GM19099 (cell line): ENCODE measurements around the gene CHMP5.

Experiments used
- POLR2A ChIP-seq: IDR thresholded peaks from 3 replicates; pipeline ENCODE4 v1.6.1; 2011; ENCODE audit warnings: low read depth; ENCODE audit not compliant: insufficient read length; ENCODE audit errors: extremely low read depth

CHMP5 gene

DNA sequence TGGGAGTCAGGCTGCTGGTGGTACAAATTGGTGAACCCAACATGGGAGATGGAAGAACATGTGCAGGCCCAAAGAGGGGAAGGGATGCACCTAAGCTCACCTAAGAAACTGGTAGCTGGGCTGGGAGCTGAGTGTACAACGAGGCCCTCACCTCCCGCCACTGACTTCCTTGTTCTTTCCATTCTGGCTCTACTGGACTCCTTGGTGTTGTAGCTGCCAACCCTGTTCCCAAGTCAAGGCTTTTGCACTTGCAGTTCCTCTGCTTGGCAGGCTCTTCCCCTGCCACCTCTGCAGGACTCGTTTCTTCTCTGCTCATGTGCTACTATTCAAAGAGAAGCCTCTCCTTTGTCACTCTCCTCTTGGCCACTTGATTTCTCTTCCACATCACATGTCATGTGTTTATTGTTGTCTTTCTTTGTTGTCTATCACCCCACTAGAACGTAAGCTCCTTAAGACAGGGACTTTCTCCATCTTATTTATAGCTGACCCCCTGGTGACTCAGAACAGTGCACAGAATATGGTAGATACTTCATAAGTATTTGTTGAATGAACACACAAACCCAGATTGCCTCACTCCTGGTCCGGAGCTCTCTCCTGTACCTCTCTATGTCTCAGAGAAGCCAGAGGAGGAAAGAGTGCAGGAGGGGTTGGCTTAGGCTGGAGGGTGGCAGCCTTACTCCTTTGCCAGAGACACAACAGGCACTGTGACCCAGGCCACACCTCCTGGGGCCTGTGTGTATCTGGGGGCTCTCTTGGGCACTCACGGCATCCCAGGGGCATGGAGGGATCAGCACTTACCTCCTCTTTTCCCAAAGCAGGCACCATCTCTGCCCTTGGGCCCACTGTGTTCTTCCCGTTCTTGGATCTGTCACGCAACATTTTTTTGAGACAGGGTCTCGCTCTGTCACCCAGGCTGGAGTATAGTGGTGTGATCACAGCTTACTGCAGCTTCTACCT lies 30.1 kb upstream of the CHMP5 start:
- TF ChIP-seq POLR2A = no peak

DNA sequence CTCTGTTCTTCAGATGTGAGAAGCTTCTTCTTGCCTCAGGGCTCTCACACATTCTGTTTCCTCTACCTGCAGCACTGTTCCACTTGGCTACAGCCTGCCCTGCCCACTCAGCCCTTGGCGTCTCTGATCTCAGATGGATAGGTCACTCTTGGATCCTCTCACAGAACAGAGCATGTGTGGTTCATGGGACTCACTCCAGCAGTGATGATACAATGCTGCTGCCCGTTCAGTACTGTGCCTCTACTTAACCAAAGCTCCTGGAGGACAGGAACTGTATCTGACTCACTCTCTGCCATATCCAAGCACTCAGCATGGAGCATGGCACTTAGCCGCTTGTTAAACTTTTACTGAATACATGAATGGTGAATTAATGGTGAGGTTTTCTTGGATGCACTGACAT lies 28.3 kb upstream of the CHMP5 start:
- TF ChIP-seq POLR2A = no peak

DNA sequence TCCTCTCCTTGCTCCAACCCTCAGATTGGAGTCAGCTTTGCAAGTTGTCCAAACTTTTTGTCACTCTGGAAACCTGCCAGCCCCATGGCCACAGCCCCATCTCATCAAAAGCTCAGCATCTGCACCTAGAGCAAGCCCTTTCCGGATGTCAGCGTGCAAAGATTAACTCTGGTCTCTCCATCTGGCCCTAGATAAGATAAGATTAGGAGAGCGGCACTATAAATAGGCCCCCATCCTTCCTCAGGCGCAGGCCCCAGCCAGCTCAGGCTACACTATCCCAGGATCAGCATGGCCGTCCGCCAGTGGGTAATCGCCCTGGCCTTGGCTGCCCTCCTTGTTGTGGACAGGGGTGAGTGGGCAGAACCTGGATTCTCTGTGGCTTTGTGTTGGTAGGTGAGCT lies 24.9 kb upstream of the CHMP5 start, which contains the start of gene SPINK4:
SPINK4 (plus strand) TSS at position 247 of the 400 bp plus-strand sequence; CDS start at position 289, 42 bp downstream.
- TF ChIP-seq POLR2A = no peak

DNA sequence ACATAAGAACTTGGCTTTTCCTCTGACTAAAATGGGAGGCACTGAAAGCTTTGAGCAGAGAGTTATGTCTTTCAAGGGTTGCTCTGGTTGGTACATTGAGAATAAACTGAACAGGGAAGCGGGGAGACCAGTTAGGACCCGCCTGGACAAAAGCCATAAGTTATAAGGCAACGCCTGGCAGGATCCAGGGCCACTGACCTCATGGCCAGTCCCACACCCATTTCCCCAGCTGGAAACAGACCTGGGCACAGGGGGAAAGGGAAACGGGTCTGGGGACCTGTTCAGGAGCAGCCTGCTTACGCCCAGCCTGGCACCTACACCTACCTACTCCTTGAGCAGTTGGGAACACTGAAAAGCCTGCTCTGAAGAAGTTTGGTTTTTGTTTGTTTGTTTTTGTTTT lies 23.6 kb upstream of the CHMP5 start:
- no peak for TF ChIP-seq POLR2A

DNA sequence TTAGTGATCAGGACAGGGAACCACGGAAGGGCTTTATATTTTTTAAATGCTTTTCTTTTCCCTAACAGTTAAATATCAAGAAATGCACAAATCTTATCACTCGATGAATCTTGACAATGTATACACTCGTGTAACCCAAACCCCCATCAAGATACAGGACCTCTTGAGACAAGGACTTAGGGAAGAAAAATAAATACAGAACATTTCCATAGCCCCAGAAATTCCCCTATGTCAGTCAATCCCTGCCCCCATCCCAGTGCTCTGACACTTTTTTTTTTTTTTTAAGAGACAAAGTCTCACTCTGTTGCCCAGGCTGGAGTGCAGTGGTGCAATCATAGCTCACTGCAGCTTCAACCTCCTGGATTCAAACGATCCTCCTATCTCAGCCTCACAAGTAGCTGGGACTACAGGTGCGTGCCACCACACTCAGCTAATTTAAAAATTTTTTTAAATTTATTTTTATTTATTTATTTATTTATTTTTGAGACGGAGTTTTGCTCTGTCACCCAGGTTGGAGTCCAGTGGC lies 22.2 kb upstream of the CHMP5 start:
- no peak for TF ChIP-seq POLR2A

DNA sequence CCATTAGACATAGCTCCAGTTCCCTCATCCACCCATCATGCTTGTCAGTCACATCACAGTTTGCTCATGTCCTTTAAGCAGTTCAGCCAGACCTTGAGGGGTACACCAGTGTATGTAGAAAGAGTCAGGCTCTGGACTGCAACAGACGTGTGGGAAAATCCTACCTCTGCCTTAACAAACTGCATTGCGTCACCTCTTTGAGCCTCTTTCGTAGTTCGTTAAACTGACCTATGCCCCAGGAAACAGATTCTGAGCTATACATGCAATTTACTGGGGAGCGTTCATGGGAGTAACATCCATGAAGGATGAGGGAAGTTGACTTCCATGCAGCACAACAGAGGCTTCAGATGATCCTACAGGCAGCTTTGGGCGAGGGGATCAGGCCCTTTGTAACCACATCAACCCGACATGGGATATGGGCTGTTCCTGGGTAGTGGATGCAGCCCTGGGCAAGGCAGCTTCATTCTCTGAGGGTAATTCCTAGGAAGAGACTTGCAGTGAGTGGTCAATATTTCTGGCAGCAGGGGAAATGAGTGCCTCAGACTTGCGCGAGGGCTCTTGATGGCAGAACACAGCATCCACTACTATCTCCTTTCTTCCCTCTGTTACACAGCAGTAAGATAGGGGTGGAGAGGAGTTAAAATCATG lies 20.6 kb upstream of the CHMP5 start:
- no peak for TF ChIP-seq POLR2A

DNA sequence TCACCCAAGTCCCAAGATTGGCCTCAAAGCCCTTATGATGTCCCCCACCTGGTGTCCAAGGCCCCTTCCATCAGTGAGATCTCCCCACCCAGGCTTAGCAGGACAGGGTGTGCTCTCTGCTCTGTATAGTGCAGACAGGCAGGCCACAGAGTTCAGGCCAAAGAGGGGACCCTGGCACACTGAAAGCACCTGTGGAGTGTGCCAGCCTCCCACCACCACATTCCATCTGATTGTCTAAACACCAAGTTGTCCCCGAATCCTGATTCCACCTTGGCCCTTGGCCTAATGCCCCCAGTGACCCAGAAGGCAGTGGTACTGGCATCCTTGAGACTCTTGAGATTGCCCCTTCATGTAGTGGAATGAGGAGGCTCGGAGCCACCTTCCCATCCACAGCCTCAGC lies 19.5 kb upstream of the CHMP5 start:
- TF ChIP-seq POLR2A = no peak

DNA sequence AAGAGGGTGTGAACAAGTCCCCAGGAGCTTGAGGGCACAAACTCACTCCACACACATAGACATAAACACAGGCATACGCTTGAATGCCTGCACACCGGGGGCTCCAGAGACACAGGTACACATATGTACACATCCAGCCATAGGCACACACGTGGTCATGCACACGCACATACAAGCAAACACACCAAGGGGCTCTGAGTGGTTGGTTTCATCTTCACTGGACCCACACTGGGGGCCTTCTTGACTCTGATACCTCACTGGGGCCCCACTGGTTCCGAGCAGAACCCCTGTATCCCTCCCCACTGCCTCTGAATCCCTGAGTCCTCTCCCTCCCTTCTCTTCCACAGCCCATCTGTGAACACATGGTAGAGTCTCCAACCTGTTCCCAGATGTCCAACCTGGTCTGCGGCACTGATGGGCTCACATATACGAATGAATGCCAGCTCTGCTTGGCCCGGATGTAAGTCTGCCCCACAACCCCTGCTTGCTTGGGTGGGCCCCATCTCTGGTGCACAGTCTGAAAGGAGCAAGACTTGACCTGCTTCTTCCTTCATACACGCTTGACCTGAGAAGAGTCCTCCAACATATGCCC lies 18.5 kb upstream of the CHMP5 start:
- TF ChIP-seq POLR2A = no peak

DNA sequence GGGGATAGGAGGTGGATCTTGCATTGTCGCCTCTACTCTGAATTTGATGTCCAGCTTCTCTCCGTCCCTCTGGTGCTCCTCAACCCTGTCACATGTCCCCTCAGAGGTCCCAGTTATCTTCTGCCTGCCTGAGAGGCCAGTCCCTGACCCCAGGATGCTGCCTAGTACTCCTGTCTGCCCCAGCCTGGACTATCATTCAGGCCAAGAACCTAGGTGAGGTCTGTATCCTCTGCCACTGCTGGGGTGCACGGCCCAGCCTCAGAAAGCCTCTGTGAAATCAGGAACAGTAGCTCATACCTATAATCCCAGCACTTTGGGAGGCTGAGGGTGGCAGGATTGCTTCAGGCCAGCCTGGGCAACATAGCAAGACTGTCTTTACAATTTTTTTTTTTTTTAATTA lies 16.2 kb upstream of the CHMP5 start:
- TF ChIP-seq POLR2A = no peak

DNA sequence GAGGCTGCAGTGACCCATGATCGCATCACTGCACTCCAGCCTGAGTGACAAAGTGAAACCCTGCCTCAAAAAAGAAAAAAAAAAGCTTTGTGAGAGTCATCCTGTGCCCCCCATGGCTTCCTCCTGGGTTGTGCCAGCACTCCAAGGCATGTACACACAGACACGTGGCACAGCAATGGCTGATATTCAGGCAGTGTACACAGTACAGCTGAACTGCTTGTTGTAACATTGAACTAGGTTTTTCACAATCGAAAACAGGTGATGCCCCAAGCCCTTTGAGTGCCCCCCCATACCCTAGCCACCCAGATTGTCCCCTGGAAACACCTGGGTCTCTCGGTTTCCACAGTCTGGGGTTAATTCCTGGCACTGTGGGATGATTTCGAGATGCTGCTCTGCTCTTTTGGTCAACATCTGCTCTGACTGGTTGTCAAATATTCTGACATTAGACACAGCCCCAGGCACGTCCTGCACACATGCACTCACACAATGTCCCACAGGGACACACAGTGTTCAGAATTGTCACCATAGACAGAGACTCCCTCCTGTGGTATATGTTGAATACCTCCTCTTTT lies 15.7 kb upstream of the CHMP5 start:
- TF ChIP-seq POLR2A = no peak

DNA sequence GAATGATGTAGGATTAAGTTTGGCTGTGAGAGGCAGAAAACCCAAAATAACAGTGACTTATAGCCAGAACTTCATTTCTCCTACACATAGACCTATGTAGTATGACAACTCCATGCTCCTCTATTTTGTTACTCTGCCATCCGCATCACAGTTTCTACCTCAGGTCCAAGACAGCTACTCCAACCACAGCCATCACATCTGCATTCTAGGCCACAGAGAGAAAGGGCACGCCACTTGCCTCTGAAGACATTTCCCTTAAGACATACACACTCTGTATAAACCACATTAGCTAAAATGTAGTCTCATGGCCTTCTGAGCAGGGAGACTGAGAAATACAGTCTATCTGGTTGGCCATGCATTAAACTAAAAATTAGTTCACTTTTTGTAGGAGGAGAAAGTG lies 14.9 kb upstream of the CHMP5 start:
- no peak for TF ChIP-seq POLR2A

DNA sequence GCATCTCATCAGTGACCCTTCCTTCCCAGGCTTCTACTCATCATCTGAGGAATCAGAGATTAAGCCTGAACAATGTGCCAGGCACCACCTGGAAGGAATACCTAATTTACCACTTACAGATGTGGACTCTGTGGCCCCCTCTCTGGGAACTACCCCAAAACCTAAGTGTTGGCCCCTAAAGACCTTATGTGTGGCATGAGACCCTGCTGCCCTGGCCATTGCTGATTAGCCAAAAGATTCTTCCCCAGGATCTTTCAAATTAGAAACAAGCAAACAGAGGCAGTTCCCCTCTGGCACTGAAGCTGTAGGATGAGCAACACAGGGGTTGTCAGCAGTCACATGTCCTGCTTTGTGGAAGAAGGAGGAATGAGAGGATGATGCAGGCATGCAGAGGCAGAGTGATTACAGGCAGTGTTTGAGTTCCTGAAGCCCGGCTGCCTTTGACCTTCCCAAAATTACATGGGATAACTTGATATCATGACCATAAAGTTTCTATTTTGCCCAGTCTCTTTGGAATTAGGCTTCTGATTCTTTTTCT lies 14.3 kb upstream of the CHMP5 start:
- TF ChIP-seq POLR2A = no peak

DNA sequence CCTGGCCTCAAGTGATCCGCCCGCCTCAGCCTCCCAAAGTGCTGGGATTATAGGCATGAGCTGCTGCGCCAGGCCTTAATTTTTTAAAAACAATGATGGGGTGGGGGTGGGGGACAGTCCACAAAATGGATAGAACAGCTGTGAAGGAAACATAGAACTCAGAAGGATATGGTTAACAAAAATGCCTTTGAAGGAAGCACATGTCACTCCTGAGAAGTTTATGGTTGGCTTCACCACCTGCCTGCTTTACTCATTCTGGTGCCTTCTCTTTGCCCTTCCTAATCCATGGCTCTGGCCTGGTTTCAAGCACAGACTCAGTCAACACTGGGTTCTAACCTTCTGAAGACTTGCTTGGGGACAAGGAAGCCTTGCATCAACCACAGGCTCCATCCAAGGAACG lies 10.6 kb upstream of the CHMP5 start:
- no peak for TF ChIP-seq POLR2A

DNA sequence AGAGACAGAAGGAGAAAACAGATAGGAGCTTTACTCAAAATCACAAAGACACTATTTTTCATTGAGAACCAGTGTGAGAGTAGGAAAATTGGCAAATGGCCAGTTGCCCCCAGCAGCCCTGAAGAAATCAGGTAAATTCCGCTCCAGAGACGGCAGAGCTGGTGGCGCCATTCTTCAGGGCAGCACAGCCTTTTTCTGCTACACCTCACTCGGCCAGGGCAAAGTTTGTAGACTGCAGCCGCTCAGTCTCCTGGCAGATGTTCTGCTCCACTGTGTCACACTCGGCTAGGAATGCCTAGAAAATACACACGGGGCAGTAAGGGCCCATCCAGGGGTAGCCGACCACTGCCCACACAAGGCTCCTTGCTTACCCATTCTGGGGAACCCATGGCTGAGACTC lies 9.8 kb upstream of the CHMP5 start:
- no peak for TF ChIP-seq POLR2A

DNA sequence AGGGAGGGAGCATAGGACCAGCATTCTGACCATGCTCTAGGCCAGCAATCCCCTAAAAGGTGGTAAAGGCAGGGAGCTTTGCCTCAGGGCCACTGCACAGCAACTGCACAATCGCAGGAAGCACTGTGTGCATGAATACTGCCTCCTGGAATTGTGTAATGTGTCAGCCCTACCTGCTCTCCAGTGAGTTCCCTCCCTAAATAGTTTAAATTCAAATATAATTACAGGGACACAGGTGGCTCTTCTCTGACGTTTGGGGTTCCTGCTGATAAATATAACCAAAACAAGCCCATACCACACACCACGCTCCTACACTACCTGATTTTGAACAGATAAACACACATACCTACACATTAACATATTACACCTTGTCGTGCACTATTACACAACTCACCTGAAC lies 9.4 kb upstream of the CHMP5 start:
- TF ChIP-seq POLR2A = no peak
